HCT116 (cell line): ENCODE data around the gene HTR3B.

Experiments used
- ATF3 ChIP-seq: IDR thresholded peaks from 2 replicates; pipeline ENCODE4 v1.6.1; 2012
- CTCF ChIP-seq, 3 experiments: fragments of 200-600 bp in 1 of 3; sonication (generic) in 1 of 3; IDR thresholded peaks in 2 of 3; conservative IDR thresholded peaks in 1 of 3; 2 replicates each; pipeline ENCODE4 v1.5.1; 2012 to 2017; ENCODE audit warnings: low read depth in 2 of 3, low read length in 2 of 3, antibody characterized with exemption in 1 of 3, borderline replicate concordance in 1 of 3, control low read depth in 1 of 3, mild to moderate bottlenecking in 1 of 3, mixed read lengths in 1 of 3, mixed run types in 1 of 3, moderate library complexity in 1 of 3; ENCODE audit not compliant: insufficient read depth in 1 of 3
- REST ChIP-seq: IDR thresholded peaks from 2 replicates; pipeline ENCODE4 v1.6.1; 2012; ENCODE audit warnings: low read depth

GRCh38 chr11:113907681-113908080 lies 3.1 kb downstream of the HTR3B start:
- TF ChIP-seq CTCF (IDR thresholded peaks at IDR 0.05 in 2 of 3, conservative IDR thresholded peaks at IDR 0.05 in 1 of 3; ENCODE audit: borderline replicate concordance in 1 of 3, insufficient read depth in 1 of 3, low read depth in 2 of 3, low read length in 2 of 3) (no peak), ATF3 (no peak), REST (no peak)
